Measurements from ENCODE around the gene MRPL28.
"Not testable (repeated sequence)": the region's sequence is repeated elsewhere in the genome, so short reads cannot be mapped to it uniquely, and the experiment has no call there.

MRPL28 gene

GRCh38 chr16:337437-337836, 32.9 kb downstream of the MRPL28 start:
- no peak for DNase-seq

- DNase-seq, result no peak
Observed at GRCh38 chr16:336269-336668, 34.1 kb downstream of the MRPL28 start.

- DNase-seq, result not testable (repeated sequence)
Observed at GRCh38 chr16:334861-335632, 35.3 kb downstream of the MRPL28 start.

GRCh38 chr16:334164-334832, 36.0 kb downstream of the MRPL28 start:
- DNase-seq, result not testable (repeated sequence)

DNA sequence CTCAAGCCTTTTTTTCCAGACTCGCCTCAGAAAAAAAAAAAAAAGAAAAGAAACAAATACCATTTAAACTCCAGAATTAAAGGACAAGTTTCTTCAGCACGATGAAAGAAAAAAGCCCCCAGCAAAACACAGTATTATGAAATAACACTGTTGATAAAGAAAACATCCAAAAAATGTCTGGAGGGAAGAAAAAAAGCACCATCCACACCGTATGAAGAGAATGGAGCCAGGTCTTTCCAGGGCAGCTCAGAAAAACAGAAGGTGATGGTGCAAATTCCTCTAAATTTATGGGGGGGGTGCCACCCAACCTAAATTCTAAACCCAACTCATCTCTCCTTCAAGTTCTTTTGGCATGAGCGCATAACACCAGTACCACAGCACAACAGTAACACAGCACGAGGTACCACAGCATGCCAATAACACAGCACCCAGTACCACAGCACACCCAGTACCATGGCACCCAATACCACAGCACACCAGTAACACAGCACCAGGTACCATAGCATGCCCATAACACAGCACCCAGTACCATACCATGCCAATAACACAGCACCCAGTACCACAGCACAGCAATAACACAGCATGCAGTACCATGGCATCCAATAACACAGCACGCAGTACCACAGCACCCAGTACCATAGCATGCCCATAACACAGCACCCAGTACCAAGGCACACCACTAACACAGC, 36.8 kb downstream of the MRPL28 start:
- no peak for DNase-seq

DNA sequence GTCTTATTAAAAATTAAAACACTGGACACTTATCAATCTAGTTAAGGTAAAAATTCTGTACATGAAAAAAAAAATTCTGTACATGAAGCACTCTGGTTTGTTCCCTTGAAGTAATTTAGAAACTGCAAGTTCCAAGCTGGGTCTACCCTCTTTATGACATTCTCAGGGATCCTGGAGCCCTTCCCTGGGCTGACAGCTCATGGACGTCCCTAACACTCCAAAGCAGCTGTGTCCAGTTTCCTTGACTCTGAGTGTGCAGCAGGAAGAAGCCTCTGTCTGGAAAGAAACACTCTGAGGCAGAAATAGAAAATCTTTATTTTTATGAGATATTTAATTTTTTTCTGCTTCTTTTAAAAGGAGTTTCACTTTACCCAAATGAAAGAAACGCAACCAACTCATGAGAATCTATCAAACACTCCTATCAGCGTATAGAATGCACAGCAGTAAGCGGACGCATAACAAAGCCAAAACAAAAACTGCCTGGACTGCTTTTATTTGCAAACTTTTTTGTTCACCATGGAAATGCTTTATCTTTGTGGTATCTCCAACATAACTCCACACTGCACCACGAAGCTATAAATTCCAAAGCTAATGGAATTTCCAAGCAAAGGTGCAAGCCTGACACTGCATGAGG, 39.0 kb downstream of the MRPL28 start:
- not testable (repeated sequence) for DNase-seq

GRCh38 chr16:330741-331140, 39.6 kb downstream of the MRPL28 start:
- DNase-seq, result no peak

DNA sequence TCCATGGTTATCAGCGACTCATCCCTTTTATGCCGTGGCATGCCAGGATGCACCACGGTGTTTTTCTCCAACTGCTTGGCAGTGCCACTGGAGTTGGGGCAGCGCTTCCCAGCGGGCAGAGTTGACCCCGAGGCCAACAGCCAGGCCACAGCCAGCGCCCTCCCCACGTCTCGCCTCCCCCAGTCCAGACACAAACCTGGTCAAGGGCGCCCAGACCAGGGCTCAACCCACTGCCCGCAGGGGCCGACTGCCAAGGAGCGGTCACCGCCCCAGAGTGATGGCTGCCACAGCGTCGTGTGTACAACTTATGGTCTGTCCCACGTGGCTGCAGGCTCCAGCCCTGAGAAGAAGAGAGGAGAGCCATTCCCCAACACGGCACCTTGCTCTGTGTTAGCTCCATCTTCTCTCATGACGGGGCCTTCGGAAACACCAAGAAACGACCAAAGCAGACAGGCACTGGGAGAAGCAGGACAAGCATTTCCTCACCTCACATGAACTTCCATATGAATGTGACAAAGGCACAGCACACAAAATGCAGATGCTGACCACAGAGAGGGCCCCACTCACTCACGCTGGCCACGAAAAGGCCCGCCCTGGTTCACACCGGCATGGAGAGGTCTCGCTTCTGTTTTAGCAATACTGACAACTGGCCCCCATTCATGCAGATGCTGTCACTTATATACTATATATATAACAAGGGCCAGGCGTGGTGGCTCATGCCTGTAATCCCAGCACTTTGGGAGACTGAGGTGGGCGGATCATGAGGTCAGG, 44.8 kb downstream of the MRPL28 start:
- DNase-seq, result no peak

GRCh38 chr16:324451-325334, 45.6 kb downstream of the MRPL28 start:
- no peak for DNase-seq

- DNase-seq, result no peak
Observed at GRCh38 chr16:324201-324450, 46.2 kb downstream of the MRPL28 start.

DNA sequence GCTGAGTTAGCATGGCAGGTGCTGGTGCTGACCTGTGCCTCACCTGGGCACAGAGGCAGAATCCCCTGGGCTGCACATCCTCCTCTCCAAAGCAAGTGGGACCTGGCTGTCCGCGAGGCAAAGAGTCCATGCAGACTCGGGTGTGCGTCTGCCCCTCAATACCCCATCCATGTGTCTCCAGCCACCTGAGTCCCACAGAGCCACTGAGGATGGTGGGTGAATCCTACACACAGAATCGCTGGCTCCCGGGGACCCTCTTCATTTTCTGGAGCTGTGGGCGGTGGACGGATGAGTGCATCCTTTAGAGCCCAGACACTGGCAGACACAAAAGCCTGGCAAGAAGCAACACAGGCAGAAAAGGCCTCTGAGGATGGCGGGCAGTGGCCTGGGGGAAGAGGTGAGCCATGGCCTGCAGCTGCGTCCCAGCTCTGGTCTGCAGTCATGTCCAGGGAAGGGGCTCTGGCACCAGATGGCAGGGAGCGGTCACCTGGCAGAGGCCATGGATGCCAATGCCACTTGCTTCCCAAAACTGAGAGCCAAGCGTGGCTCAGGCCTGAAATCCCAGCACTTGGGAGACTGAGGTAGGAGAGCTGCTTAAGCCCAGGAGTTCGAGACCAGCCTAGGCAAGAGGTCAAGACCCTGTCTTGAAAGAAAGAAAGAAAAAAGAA, 47.7 kb downstream of the MRPL28 start:
- DNase-seq, result no peak

DNA sequence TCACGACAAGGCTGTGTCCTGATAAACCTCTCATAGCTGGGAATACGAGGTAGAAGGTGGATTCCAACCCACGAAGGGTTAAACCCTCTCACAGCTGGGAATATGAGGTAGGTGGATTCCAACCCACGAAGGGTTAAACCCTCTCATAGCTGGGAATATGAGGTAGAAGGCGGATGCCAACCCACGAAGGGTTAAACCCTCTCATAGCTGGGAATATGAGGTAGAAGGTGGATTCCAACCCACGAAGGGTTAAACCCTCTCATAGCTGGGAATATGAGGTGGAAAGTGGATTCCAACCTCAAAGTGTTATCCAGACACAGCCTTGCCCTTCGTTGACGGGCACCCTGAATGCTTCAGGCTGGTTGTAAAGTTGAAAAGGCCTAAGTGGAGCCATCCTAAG, 48.8 kb downstream of the MRPL28 start:
- no peak for DNase-seq

DNA sequence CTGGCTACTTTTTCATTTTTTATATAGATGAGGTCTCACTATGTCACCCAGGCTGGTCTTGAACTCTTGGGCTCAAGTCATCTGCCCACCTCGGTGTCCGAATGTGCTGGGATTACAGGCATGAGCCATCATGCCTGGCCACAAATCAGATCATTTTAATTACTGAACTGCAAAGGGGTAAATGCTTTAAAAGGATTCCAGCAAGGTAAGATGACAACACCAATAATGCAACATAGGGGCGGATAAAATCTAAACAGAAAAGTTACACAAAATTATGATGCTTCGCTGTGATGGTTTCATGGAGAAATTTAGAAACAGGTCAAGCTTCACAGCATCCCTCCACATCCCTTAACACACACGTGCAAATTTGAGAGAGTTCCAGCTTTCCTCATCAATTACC, 50.1 kb downstream of the MRPL28 start:
- no peak for DNase-seq

- no peak for DNase-seq
Observed at GRCh38 chr16:318628-319027, 51.7 kb downstream of the MRPL28 start.

- DNase-seq, result no peak
Observed at GRCh38 chr16:317583-317982, 52.8 kb downstream of the MRPL28 start.

Measured in NCI-H1436 treated with DMSO at 0.1 percent for 48 hours (cell line).